Activated CD4-positive, alpha-beta T cell treated with anti-CD3 and anti-CD28 coated beads, Interleukin-2, amount 50 U/mL, for 4 hours (primary cell): ENCODE measurements around the gene FBXW10B.
"Not testable (repeated sequence)": the region's sequence is repeated elsewhere in the genome, so short reads cannot be mapped to it uniquely, and the experiment has no call there.

Source experiments
- DNase-seq, 2 experiments: peaks; one replicate each; pipeline ENCODE4 v3.0.0-alpha.2; 2020

FBXW10B gene

GRCh38 chr17:15630930-15631453, 11.5 kb upstream of the FBXW10B start:
- not testable (repeated sequence) for DNase-seq

DNA sequence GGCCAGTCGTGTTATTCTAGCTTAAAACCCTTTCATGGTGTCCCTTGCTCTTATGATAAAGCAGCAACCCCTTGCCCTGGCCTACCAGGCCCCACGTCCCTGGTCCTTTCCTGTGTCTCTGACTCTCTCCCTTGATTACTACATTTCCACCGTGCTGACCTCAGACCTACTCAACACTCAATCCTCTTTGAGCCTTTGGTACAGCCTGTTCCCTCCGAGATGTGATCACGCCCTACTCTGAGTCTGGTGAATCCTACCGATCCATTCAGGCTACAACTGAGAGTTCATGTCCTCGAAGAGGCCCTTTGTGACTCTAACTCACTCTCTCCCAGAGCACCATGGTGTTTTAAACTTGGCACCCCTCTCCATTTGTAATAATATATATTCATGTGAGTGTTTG, 10.5 kb upstream of the FBXW10B start:
- DNase-seq = not testable (repeated sequence)

GRCh38 chr17:15623661-15624209, 4.2 kb upstream of the FBXW10B start:
- not testable (repeated sequence) for DNase-seq

DNA sequence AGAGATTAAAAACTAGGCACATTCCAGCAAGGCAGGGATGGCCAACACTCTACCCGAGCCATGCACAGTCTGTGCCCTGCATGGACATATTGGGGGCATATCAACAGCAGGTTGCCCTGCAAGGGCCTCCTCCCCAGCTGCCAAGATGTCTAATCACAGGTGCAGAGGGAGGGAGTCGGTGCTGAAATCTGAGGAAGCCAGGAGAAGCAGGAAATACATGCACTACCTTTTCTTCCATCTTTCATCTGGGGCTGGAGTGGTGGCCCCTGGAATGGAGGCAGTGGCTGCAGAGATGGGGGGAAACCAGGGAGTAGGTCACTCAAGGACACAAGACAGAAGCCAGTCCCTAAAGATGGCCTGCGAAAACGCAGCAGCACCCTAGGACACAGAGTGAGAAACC, 3.8 kb upstream of the FBXW10B start:
- DNase-seq = not testable (repeated sequence)

DNA sequence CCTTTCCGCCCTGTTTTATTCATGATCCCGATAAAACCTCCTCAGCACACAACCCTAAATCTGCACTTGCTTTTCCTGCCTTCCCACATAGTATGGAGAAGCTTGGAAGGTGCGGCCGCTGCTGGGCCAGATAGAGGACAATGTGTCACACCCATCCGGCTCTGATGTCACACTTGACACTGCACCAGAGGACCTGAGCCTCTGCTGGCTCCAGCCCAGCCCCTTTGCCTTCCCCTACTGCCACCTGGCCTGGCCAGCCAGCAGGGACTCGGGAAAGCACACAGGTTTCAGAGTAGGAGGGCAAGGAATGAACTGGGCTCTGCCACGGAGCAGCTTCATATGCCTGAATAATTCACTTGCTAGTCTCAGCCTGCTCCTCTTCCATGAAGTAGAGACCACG, 2.6 kb upstream of the FBXW10B start:
- DNase-seq = not testable (repeated sequence)

DNA sequence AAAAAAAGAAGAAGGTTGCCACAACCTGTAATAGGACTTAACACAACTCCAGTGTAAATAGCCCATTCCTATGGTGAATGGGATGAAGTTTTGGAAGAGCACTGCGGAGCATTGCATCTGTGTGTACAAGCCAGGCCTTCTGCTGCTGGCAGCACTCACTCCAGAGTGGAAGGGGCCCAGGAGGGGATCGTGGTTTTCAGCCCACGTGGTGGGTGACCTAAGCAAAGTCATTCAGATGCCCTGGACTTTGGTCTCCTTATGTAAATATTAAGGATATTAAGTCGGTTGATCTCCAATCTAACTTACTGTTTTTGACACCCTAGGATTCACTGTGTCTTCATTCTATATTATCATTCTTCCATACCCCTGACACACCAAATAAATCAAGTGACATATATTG, 2.7 kb downstream of the FBXW10B start:
- not testable (repeated sequence) for DNase-seq

DNA sequence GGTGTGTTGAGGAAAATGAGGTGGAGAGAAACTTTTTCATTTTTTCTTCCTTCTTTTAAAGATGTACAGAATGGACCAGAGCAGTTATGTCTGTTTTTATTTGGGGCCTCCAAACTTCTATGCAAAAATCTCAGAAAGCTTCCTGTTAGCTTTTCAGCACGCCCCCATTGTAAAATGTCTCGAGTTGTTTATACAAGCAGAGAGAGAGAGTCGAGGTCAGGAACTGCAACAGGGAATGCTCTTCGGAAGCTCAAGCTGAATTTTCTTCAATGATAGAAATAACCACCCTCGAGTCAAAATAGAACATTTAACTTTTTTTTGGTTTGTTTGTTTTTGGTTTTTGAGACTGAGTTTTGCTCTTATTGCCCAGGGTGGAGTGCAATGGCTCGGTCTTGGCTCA, 3.7 kb downstream of the FBXW10B start:
- DNase-seq = not testable (repeated sequence)

DNA sequence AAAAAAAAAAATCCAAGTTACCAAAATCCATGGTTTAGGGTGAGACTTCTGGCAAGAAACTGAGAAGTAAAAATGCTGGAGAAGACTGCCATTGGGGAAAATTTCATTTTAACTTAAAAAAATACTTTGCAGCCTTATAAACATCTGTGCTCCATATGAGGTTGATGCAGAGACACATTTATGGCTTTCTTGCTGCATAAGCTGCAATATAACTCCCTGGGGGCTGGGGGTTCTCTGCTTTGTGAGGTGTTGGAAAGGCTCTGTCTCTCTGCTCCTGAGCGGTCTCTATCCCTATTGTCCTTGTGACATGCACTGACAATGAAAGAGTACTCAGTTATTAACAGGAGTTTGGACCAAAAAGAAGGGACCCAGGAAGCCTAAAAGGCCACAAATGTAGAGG, 6.4 kb downstream of the FBXW10B start:
- DNase-seq = not testable (repeated sequence)

DNA sequence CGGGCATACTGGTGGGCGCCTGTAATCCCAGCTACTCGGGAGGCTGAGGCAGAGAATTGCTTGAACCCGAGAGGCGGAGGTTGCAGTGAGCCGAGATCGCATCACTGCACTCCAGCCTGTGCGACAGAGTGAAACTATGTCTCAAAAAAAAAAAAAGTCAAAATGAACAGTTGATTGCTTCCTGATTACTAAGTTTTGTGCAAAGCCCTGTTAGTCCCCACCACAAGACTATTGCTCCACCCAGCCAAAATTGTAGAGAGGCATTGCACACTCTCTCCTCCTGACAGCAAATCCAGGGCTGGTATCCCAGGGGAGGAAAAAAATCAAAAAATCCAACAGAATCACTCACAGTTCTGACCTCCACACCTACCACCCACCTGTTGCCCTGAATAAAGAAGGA, 26.5 kb downstream of the FBXW10B start:
- not testable (repeated sequence) for DNase-seq

- DNase-seq = not testable (repeated sequence)
Observed at GRCh38 chr17:15591986-15592385, 27.5 kb downstream of the FBXW10B start.

DNA sequence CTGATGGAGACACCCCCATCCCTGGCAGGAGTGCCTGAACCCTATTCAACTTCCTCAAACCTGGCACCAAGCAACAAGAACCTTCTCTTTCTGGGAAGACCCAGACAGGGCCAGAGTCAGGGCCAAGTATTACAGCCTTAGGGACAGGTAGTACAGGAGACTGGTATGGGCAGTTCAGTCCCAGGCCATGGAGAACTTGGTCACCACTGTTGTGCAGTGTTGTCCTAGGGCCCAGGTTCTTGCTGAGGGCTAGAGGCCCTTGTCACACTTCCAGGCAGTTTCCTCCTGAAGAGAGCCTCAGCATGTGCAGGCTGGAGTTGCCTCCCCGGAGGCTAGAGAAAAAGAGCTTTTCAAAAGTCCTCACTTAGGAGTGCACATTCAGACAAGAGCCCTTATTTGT, 28.7 kb downstream of the FBXW10B start:
- not testable (repeated sequence) for DNase-seq

- peak in 1 of 2 experiments; percentile 1 for DNase-seq
Observed at GRCh38 chr17:15589544-15590536, 29.7 kb downstream of the FBXW10B start.

DNA sequence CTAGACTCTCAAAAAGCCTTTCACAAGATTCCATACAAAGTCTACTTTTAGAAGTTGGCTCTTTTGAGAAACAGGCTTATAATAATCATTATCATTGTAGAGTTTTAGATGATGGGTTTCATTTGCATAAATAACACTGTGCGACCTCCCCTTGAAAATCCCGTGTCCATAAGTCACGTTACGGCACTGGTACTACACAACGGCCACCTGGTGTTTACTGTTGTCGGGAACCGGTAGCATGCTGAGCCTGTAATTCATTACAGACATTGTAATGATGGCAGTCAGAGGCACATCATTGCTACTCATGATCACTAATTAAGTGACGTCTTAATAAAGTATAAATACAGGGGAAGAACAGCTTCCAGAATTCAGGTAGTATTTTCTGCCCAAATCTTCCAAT, 31.5 kb downstream of the FBXW10B start:
- DNase-seq = not testable (repeated sequence)

- not testable (repeated sequence) for DNase-seq
Observed at GRCh38 chr17:15583313-15583712, 36.2 kb downstream of the FBXW10B start.

DNA sequence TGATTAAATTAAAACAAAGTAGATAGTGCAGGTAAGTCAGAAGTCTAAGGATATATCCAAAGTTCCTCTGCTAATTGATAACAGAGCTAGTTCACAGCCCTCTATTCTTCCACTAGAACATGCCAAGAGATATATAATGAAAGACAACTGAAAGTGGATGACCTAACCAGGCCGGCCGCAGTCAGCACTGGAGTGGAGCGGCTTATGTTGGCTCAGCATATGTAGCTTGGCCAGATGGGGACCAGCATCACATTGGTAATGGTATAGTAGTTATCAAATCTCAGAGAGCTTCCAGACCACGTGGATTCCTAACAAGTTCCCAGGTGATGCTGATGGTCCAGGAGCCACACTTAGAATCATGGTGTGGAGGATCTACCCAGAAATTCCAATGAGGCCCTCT, 38.0 kb downstream of the FBXW10B start:
- DNase-seq = not testable (repeated sequence)

DNA sequence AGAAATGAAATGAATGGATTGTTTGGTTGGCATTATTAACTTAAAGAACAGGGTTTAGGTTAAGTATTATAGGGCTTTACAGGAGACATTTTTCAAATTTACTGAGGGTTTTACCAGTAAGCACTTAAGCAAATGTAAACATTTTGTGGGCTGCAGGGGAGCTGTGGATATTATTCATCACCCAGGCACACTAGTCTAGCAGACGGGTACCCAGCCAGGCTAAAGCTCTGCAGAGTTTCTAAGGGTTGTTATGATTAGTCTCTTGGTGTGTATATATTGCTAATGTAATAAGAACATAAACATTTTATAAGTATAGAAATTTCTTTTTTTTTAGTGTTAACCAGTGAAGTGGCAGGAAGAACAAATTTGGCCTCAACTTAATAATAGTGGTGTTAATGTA, 42.7 kb downstream of the FBXW10B start:
- DNase-seq = not testable (repeated sequence)

GRCh38 chr17:15574660-15575059, 44.8 kb downstream of the FBXW10B start:
- not testable (repeated sequence) for DNase-seq

- not testable (repeated sequence) for DNase-seq
Observed at GRCh38 chr17:15573870-15574269, 45.6 kb downstream of the FBXW10B start.
